Uterus (tissue), 4 donors: ENCODE measurements around the gene DCK. TPM values are rescaled to one million over a fixed set of nuclear protein-coding genes. Genes with fewer than 3 reads are reported as not detected.

Experiments
- DNase-seq, 2 donors: peaks; one replicate each; pipeline ENCODE4 v3.0.0-alpha.2; 2019 to 2020
- H3K27ac ChIP-seq, 2 donors: fragments of 200-600 bp; sonication (generic); 1 replicate in 1 of 2; 2 replicates in 1 of 2; pipeline ENCODE4 v1.5.1; 2016 to 2018
- H3K27me3 ChIP-seq, 2 donors: fragments of 200-600 bp; sonication (generic); one replicate each; pipeline ENCODE4 v1.5.1; 2018 to 2019; ENCODE audit warnings: control low read depth in 1 of 2
- H3K36me3 ChIP-seq, 2 donors: fragments of 200-600 bp; sonication (generic); one replicate each; pipeline ENCODE4 v1.5.1; 2019; ENCODE audit warnings: control low read depth in 1 of 2
- H3K4me1 ChIP-seq, 2 donors: fragments of 200-600 bp; sonication (generic); one replicate each; pipeline ENCODE4 v1.5.1; 2018 to 2019; ENCODE audit warnings: control low read depth in 1 of 2
- H3K4me3 ChIP-seq, 2 donors: fragments of 200-600 bp; sonication (generic); 1 replicate in 1 of 2; 2 replicates in 1 of 2; pipeline ENCODE4 v1.5.1; 2018 to 2019; ENCODE audit warnings: mild to moderate bottlenecking in 1 of 2
- H3K9me3 ChIP-seq, 2 donors: fragments of 200-600 bp; sonication (generic); one replicate each; pipeline ENCODE4 v1.5.1; 2019; ENCODE audit warnings: control low read depth in 1 of 2
- POLR2A ChIP-seq, 2 donors: fragments of 450-650 bp; IDR thresholded peaks; one replicate each; pipeline ENCODE4 v1.6.1; 2016; ENCODE audit warnings: antibody characterized with exemption in 2 of 2, mild to moderate bottlenecking in 1 of 2, moderate library complexity in 1 of 2
- intact Hi-C: fragments of 100-400 bp; cut with DNase I; formaldehyde crosslinking; loops from one replicate; pipeline ENCODE4 v1.15.1; 2023; ENCODE audit warnings: low total_unique reads
- total RNA-seq, 4 donors: library from RNA; depleted of rRNA in 3 of 4; stranded (reverse); fragments of >200 nt in 3 of 4; gene quantifications; one replicate each; pipeline versions ENCODE4 v1.1.0 to v1.2.4, GENCODE V29; 2014 to 2023
- TF ChIP-seq, protein P1 (sequence below), 4 experiments: fragments of 200-600 bp in 2 of 4; fragments of 450-650 bp in 2 of 4; sonication (generic) in 2 of 4; IDR thresholded peaks; one replicate each; pipeline ENCODE4 v1.5.1; 2016 to 2019; ENCODE audit warnings: antibody characterized with exemption in 4 of 4, mild to moderate bottlenecking in 2 of 4, moderate library complexity in 1 of 4
- donor health status: DM: yes; HTN: yes; CAD: no.

DCK gene
- total RNA-seq, 4 donors from 2014 or later, result 3.6 to 38.6 (median 8.1) TPM

DNA sequence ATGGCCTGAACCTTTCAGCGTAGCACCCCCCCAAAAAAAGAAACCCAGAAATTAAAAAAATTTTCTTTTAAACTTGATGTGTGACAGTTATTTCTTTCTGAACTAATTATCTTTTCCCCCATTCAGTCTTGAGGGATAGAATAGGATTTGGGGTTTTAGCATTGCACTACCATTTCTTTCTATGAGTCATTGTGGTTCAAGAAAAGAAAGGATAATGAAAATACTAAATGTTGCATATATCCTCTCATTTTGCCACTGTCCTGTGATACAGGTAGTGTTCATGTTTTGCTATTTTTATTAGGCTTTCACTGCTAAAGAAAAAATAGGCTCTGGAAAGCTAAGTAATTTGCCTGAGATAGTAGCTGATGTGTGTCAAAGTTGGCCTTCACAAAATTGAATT lies 39.4 kb upstream of the DCK start:
- Histone ChIP-seq H3K4me1 (no peaks in the 10 kb centered on the region), H3K27me3 (no peaks in the 10 kb centered on the region), H3K9me3 (no peaks in the 10 kb centered on the region), H3K27ac (no peak overlapping the region), H3K36me3 (no peaks in the 10 kb centered on the region), H3K4me3 (no peak overlapping the region)
- TF ChIP-seq POLR2A (IDR thresholded peaks at IDR 0.05), result no peak
- TF ChIP-seq, protein P1, sequence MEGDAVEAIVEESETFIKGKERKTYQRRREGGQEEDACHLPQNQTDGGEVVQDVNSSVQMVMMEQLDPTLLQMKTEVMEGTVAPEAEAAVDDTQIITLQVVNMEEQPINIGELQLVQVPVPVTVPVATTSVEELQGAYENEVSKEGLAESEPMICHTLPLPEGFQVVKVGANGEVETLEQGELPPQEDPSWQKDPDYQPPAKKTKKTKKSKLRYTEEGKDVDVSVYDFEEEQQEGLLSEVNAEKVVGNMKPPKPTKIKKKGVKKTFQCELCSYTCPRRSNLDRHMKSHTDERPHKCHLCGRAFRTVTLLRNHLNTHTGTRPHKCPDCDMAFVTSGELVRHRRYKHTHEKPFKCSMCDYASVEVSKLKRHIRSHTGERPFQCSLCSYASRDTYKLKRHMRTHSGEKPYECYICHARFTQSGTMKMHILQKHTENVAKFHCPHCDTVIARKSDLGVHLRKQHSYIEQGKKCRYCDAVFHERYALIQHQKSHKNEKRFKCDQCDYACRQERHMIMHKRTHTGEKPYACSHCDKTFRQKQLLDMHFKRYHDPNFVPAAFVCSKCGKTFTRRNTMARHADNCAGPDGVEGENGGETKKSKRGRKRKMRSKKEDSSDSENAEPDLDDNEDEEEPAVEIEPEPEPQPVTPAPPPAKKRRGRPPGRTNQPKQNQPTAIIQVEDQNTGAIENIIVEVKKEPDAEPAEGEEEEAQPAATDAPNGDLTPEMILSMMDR (IDR thresholded peaks at IDR 0.05), result no peak
- intact Hi-C loops, result no loop called here
- no peak for DNase-seq

DNA sequence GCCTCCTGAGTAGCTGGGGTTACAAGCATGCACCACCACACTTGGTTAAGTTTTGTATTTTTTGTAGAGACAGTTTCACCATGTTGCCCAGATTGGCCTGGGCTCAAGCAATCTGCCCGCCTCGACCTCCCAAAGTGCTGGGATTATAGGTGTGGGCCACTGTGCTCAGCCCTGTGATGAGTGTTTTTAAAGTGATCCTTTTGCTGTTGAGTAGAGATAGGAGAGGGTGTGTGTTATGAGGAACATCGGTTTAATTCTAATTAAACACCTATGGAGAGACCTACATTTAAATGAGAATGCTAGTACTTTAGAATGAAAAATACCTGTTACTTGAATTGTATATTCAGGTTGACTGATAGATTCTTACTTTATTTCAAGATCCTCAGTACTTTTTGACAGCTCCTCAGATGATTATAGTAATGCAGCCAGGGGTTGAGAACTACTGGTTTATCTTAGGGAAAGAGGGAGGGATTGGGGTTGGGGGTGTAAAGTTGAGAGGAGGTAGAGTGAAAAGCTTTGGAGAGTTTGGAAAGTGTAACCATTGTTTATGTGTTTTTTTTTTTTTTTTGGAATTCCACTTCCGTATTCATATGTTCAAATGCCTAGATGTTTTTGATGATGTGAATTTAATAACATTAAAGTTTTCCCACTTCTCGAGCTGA lies 36.8 kb upstream of the DCK start:
- DNase-seq, result no peak
- no peak for TF ChIP-seq POLR2A (IDR thresholded peaks at IDR 0.05)
- TF ChIP-seq, protein P1 (IDR thresholded peaks at IDR 0.05), result no peak
- H3K36me3 ChIP-seq, result no peaks in the 10 kb centered on the region
- H3K27me3 ChIP-seq, result no peaks in the 10 kb centered on the region
- no peaks in the 10 kb centered on the region for H3K9me3 ChIP-seq
- intact Hi-C loops, result no loop called here
- H3K27ac ChIP-seq, result no peak overlapping the region
- H3K4me3 ChIP-seq, result no peak overlapping the region
- no peaks in the 10 kb centered on the region for H3K4me1 ChIP-seq

DNA sequence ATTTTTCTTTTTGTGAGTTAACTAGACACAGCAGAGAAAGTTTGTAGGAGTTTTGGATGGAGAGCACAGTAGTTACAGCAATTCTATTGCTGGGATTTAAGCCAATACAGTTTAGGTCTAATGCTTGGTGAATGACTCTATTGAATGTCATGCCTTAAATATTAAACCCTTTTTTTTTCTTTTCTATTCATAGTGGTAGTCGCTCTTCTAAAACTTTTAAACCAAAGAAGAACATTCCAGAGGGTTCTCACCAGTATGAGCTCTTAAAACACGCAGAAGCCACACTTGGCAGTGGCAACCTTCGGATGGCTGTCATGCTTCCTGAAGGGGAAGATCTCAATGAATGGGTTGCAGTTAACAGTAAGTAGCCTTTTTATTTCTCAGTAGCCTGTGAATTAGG lies 34.8 kb upstream of the DCK start:
- intact Hi-C loops, result no loop called here
- Histone ChIP-seq H3K36me3 (no peaks in the 10 kb centered on the region), H3K4me1 (no peaks in the 10 kb centered on the region), H3K27ac (no peak overlapping the region), H3K27me3 (no peaks in the 10 kb centered on the region), H3K4me3 (no peak overlapping the region), H3K9me3 (no peaks in the 10 kb centered on the region)
- TF ChIP-seq POLR2A (IDR thresholded peaks at IDR 0.05), result no peak
- TF ChIP-seq, protein P1 (IDR thresholded peaks at IDR 0.05), result no peak
- no peak for DNase-seq

DNA sequence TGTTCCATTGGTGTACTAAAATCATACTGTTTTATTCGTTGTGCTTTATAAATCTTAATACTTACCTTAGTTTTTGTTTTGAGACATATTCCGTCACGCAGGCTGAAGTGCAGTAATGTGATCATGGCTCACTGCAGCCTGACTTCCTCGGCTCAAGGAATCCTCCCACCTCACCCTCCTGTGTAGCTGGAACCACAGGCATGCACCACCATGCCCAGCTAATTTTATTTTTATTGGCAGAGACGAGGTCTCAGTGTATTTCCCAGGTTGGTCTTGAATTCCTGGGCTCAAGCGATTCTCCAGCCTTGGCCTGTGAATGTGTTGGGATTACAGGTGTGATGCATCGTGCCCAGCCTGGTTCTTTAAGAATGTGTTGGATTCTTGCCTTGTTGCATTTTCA lies 24.4 kb upstream of the DCK start:
- Histone ChIP-seq H3K9me3 (no peaks in the 10 kb centered on the region), H3K4me3 (no peak overlapping the region), H3K36me3 (no peaks in the 10 kb centered on the region), H3K4me1 (no peaks in the 10 kb centered on the region), H3K27ac (no peak overlapping the region), H3K27me3 (no peaks in the 10 kb centered on the region)
- no peak for DNase-seq
- TF ChIP-seq, protein P1 (IDR thresholded peaks at IDR 0.05), result no peak
- TF ChIP-seq POLR2A (IDR thresholded peaks at IDR 0.05), result no peak
- intact Hi-C loops, result no loop called here

DNA sequence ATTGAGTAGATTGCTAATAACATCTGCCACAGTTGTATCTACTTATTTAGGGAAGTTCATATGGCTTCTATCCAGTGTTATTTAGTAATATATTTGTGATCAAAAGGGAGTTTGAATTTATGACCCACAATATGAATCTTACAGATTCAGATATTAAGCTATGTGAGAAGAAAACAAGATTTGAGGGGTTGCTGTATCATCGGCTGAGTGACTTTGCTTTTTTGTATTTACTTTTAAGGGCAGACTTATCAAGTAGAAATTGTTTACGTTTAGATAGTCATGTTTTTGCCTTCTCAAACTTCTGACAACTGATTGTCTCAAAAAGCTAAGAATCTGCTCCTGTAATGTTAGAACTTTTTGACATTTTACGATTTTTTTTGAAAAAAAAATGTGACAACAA lies 17.2 kb upstream of the DCK start:
- Histone ChIP-seq H3K4me1 (no peaks in the 10 kb centered on the region), H3K9me3 (no peaks in the 10 kb centered on the region), H3K4me3 (no peak overlapping the region), H3K27ac (no peak overlapping the region), H3K36me3 (no peaks in the 10 kb centered on the region), H3K27me3 (no peaks in the 10 kb centered on the region)
- intact Hi-C loops, result no loop called here
- TF ChIP-seq POLR2A (IDR thresholded peaks at IDR 0.05), result no peak
- TF ChIP-seq, protein P1 (IDR thresholded peaks at IDR 0.05), result no peak
- no peak for DNase-seq
